CD14-positive monocyte (primary cell): Measurements from ENCODE around the gene PYROXD2. TPM values are rescaled to one million over a fixed set of nuclear protein-coding genes. Genes with fewer than 3 reads are reported as not detected.

Experiments used
- DNase-seq, 3 donors: peaks; one replicate each; pipeline ENCODE4 v3.0.0-alpha.2; 2011 to 2022
- H2AFZ ChIP-seq: 2 replicates; pipeline ENCODE4 v1.6.0; 2012; ENCODE audit warnings: mild to moderate bottlenecking, low read depth, low read length, inconsistent platforms; ENCODE audit not compliant: insufficient read depth, poor library complexity, severe bottlenecking
- H3K27ac ChIP-seq, 2 donors: 1 replicate in 1 of 2; 2 replicates in 1 of 2; pipeline ENCODE4 v1.5.1; 2012 to 2013; ENCODE audit warnings: low read length in 2 of 2, control low read depth in 1 of 2, inconsistent platforms in 1 of 2, low read depth in 1 of 2, mild to moderate bottlenecking in 1 of 2
- H3K27me3 ChIP-seq, 2 donors: one replicate each; pipeline versions ENCODE4 v1.6.0 to v1.6.1; 2011 to 2013; ENCODE audit warnings: low read length in 2 of 2; ENCODE audit not compliant: control insufficient read depth in 2 of 2, insufficient read depth in 2 of 2
- H3K36me3 ChIP-seq, 2 donors: replicated peaks in 1 of 2; 1 replicate in 1 of 2; 2 replicates in 1 of 2; pipeline versions ENCODE4 v1.5.1 to v1.6.1; 2012 to 2013; ENCODE audit warnings: low read length in 2 of 2, control low read depth in 1 of 2, inconsistent platforms in 1 of 2, mild to moderate bottlenecking in 1 of 2; ENCODE audit not compliant: insufficient read depth in 2 of 2, control insufficient read depth in 1 of 2
- H3K4me1 ChIP-seq, 2 donors: 1 replicate in 1 of 2; 2 replicates in 1 of 2; pipeline versions ENCODE4 v1.5.1 to v1.6.1; 2012 to 2013; ENCODE audit warnings: low read length in 2 of 2, control low read depth in 1 of 2, inconsistent platforms in 1 of 2, mild to moderate bottlenecking in 1 of 2, moderate library complexity in 1 of 2; ENCODE audit not compliant: insufficient read depth in 2 of 2, control insufficient read depth in 1 of 2
- H3K4me2 ChIP-seq: replicated peaks from 2 replicates; pipeline ENCODE3; 2012; ENCODE audit warnings: low read length, moderate library complexity, mild to moderate bottlenecking; ENCODE audit not compliant: poor library complexity, severe bottlenecking; ENCODE audit errors: extremely low read depth
- H3K4me3 ChIP-seq, 3 experiments: fragments of 200-600 bp in 1 of 3; sonication (generic) in 1 of 3; replicated peaks in 1 of 3; 1 replicate in 2 of 3; 2 replicates in 1 of 3; pipeline ENCODE4 v1.5.1; 2011 to 2013; ENCODE audit warnings: low read length in 3 of 3, mild to moderate bottlenecking in 3 of 3, control low read depth in 2 of 3, low read depth in 2 of 3, inconsistent platforms in 1 of 3, moderate library complexity in 1 of 3
- H3K79me2 ChIP-seq: 2 replicates; pipeline ENCODE4 v1.6.0; 2012; ENCODE audit warnings: mild to moderate bottlenecking, control low read depth, inconsistent platforms, low read length, moderate library complexity; ENCODE audit not compliant: insufficient read depth
- H3K9ac ChIP-seq: 2 replicates; pipeline ENCODE4 v1.6.0; 2017; ENCODE audit warnings: low read length, mild to moderate bottlenecking; ENCODE audit not compliant: insufficient read depth, poor library complexity, severe bottlenecking
- H3K9me3 ChIP-seq, 2 donors: replicated peaks in 1 of 2; 1 replicate in 1 of 2; 2 replicates in 1 of 2; pipeline versions ENCODE4 v1.5.1 to v1.6.1; 2012 to 2013; ENCODE audit warnings: low read length in 2 of 2, control low read depth in 1 of 2; ENCODE audit not compliant: control insufficient read depth in 1 of 2, insufficient read depth in 1 of 2
- H4K20me1 ChIP-seq: 2 replicates; pipeline ENCODE4 v1.6.0; 2012; ENCODE audit warnings: mild to moderate bottlenecking, low read length, control low read depth, moderate library complexity; ENCODE audit not compliant: insufficient read depth
- H3K27ac Mint-ChIP-seq, 7 donors: one replicate each; pipeline ENCODE4 v1.8.0; 2020; ENCODE audit warnings: mild to moderate bottlenecking in 7 of 7, mixed read lengths in 7 of 7, moderate library complexity in 6 of 7, inconsistent platforms in 2 of 7
- H3K27me3 Mint-ChIP-seq, 3 donors: one replicate each; pipeline ENCODE4 v1.8.0; 2021 to 2022; ENCODE audit warnings: low read depth in 3 of 3, mild to moderate bottlenecking in 3 of 3, mixed read lengths in 3 of 3, moderate library complexity in 3 of 3, inconsistent platforms in 1 of 3
- H3K36me3 Mint-ChIP-seq, 2 donors: one replicate each; pipeline ENCODE4 v1.8.0; 2020; ENCODE audit warnings: mixed read lengths in 2 of 2, inconsistent platforms in 1 of 2, mild to moderate bottlenecking in 1 of 2
- H3K4me1 Mint-ChIP-seq: one replicate; pipeline ENCODE4 v1.8.0; 2020; ENCODE audit warnings: mild to moderate bottlenecking, mixed read lengths
- H3K4me3 Mint-ChIP-seq, 2 donors: one replicate each; pipeline ENCODE4 v1.8.0; 2020; ENCODE audit warnings: mild to moderate bottlenecking in 2 of 2, mixed read lengths in 2 of 2, moderate library complexity in 1 of 2
- H3K9me3 Mint-ChIP-seq, 7 donors: one replicate each; pipeline ENCODE4 v1.8.0; 2020 to 2022; ENCODE audit warnings: mixed read lengths in 7 of 7, mild to moderate bottlenecking in 6 of 7, moderate library complexity in 6 of 7, inconsistent platforms in 2 of 7
- WGBS: methylation state at CpG from one replicate; pipeline ENCODE4 v1.1.5; 2013; ENCODE audit warnings: missing lambda C conversion rate; ENCODE audit not compliant: insufficient coverage; 5-methylcytosine and 5-hydroxymethylcytosine counted together
- intact Hi-C, 2 donors: fragments of 100-400 bp; cut with micrococcal nuclease; formaldehyde crosslinking; loops; one replicate each; pipeline versions ENCODE4 v1.15.0 to v1.15.1; 2023
- polyA plus RNA-seq, 3 donors: library from polyadenylated mRNA; depleted of rRNA in 1 of 3; unstranded in 2 of 3; stranded (reverse) in 1 of 3; fragments of 300-500 nt in 2 of 3; fragments of >200 nt in 1 of 3; fragmentation: Illumina TruSeq in 2 of 3; gene quantifications; 1 replicate in 2 of 3; 2 replicates in 1 of 3; pipeline ENCODE4 v1.2.3, GENCODE V29; 2012 to 2021
- TF ChIP-seq, protein P1 (sequence below): fragments of 200-600 bp; IDR thresholded peaks from one replicate; pipeline ENCODE4 v1.8.0; 2022; ENCODE audit warnings: antibody characterized with exemption, mild to moderate bottlenecking

PYROXD2 gene
- polyA plus RNA-seq, 3 donors = 0.27 to 21.6 (median 1.00) TPM

DNA sequence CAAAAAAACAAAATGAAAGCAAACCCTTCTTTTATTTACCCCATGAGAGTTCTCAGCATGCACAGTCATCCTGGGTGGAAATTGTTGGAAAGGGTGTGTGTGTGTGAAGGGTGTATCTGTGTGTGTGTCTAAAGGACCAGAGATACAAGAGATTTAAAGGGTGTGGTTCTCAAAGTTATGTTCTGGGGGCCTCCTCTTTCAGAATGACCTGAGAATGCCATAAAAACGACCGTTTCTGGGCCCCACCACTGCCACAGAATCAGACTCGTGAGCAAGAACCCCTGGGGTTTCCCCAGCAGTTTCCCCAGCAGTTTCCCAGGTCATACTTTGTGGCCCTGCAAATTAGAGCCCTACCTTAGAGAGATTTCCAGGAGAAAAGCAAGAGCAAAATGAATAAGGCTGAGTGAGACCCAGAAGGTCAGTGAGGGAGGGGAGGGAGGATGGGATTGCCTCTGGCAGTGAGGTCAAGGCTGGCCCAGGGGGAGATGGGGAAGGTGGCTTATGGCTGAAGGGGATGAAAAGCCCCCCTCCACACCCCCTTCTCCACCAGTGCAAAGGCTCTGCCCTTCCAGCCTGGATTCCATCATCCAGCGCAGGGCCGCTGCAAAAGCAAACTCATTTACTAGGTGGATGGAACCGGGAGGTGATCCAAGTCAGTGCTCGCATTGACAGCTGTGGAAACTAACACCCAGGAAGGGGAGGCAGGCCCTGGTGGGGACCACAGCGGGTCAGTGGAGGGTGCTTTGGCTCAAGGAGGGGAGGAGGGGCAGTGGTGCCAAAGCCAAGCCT lies 10.2 kb downstream of the PYROXD2 start:
- no peaks in the 10 kb centered on the region for H3K9me3 ChIP-seq
- TF ChIP-seq, protein P1, sequence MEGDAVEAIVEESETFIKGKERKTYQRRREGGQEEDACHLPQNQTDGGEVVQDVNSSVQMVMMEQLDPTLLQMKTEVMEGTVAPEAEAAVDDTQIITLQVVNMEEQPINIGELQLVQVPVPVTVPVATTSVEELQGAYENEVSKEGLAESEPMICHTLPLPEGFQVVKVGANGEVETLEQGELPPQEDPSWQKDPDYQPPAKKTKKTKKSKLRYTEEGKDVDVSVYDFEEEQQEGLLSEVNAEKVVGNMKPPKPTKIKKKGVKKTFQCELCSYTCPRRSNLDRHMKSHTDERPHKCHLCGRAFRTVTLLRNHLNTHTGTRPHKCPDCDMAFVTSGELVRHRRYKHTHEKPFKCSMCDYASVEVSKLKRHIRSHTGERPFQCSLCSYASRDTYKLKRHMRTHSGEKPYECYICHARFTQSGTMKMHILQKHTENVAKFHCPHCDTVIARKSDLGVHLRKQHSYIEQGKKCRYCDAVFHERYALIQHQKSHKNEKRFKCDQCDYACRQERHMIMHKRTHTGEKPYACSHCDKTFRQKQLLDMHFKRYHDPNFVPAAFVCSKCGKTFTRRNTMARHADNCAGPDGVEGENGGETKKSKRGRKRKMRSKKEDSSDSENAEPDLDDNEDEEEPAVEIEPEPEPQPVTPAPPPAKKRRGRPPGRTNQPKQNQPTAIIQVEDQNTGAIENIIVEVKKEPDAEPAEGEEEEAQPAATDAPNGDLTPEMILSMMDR = no peak
- 88% methylated on average over 7 of the region's 8 CpGs for WGBS
- H4K20me1 ChIP-seq = no peaks in the 10 kb centered on the region
- Mint-ChIP-seq H3K4me1 (no peaks in the 10 kb centered on the region), H3K9me3 (peaks cover 0 to 2% (median 0%) of the 10 kb centered on the region in 7 donors), H3K27me3 (peaks cover 0 to 5% (median 5%) of the 10 kb centered on the region in 3 donors), H3K27ac (no peak overlapping the region), H3K4me3 (no peak overlapping the region), H3K36me3 (peaks cover 0 to 8% of the 10 kb centered on the region in 2 donors)
- no peak for DNase-seq
- no peaks in the 10 kb centered on the region for H3K79me2 ChIP-seq
- no peaks in the 10 kb centered on the region for H3K36me3 ChIP-seq
- no peak overlapping the region for H3K4me2 ChIP-seq
- intact Hi-C loops = no loop called here
- no peaks in the 10 kb centered on the region for H3K4me1 ChIP-seq
- no peak overlapping the region for H2AFZ ChIP-seq
- no peak overlapping the region for H3K9ac ChIP-seq
- no peak overlapping the region for H3K27ac ChIP-seq
- H3K27me3 ChIP-seq = no peaks in the 10 kb centered on the region
- H3K4me3 ChIP-seq = no peak overlapping the region

DNA sequence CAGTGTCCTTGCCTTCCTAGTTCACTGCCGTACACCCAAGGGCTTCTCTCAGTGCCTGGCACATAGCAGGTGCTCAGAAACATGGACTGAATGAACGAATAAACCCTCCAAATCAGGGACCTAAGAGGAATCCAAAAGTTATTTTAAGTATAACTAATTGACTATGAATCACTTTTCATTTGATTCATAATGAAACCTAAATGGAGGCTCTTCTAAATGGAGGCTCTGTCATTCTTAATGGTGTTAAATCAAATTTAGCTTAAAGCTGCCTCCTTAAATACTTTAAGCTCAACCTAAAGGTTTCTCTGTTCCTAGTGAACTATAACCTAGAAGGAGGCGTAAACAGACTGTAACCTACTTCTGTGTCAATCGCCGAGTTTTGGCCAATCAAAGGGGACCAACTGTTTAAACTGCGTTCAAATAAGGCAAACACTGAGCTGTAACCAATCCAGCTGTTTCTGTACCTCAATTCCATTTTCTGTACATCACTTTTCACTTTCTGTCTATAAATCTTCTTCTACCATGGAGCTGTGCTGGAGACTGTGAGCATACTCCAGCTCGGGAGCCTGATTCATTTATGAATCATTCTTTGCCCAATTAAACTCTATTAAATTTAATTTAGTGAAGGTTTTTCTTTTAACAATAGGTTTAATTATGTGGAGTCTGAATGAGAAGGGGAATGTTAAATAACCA lies 11.0 kb downstream of the PYROXD2 start:
- Mint-ChIP-seq H3K27ac (peak overlapping the region in 1 of 7 donors; percentile 53), H3K36me3 (peaks cover 0 to 8% of the 10 kb centered on the region in 2 donors), H3K4me1 (no peaks in the 10 kb centered on the region), H3K27me3 (peaks cover 0 to 8% (median 5%) of the 10 kb centered on the region in 3 donors), H3K9me3 (peaks cover 0 to 2% (median 0%) of the 10 kb centered on the region in 7 donors), H3K4me3 (no peak overlapping the region)
- Histone ChIP-seq H3K27me3 (no peaks in the 10 kb centered on the region), H3K27ac (no peak overlapping the region), H3K79me2 (no peaks in the 10 kb centered on the region), H3K36me3 (no peaks in the 10 kb centered on the region), H3K4me3 (no peak overlapping the region), H3K9ac (no peak overlapping the region), H3K4me1 (no peaks in the 10 kb centered on the region), H2AFZ (no peak overlapping the region), H3K4me2 (no peak overlapping the region), H4K20me1 (no peaks in the 10 kb centered on the region), H3K9me3 (no peaks in the 10 kb centered on the region)
- intact Hi-C loops = no loop called here
- TF ChIP-seq, protein P1 = no peak
- 87% methylated on average over 4 of the region's 7 CpGs for WGBS
- DNase-seq = no peak
